ENCODE measurements around the gene SCD5.

Gene SCD5

DNA sequence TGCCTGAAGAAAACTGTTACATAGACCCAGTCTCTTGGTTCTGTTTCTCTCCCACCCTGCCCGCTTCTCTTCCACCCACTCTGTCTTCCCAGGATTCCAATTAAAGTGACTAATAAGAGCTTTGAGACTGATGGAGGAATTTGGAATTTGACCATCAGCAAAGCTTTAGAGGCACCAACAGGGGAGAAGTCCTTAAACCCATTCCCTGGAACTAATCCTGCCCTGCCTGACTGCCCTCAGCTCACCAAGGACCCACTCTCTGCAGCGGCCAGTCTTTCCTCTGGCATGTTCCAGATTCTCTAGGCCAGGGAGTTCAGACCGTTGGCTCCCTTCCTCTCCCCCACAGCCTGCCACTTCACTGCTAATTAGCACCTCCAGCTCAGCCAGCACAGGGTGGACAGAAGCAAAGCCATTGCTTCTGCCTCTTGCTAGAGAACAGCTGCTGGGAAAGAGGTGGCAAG lies 23.9 kb downstream of the SCD5 start:
- ChIA-PET CTCF (interaction anchor here (1.2 kb wide), 1 partner anchor 53 kb away, joined by 3 read pairs; no protein-coding TSS in a partner anchor), POLR2A (no interaction called here)
- H3K9me3 ChIP-seq (ENCODE audit: control insufficient read depth, insufficient read depth, low read depth, low read length) = no peaks in the 10 kb centered on the region
- H3K36me3 ChIP-seq (ENCODE audit: control insufficient read depth in 2 of 2, insufficient read depth in 1 of 2, low read length in 2 of 2) = no peaks in the 10 kb centered on the region
- no peak overlapping the region for H3K4me3 ChIP-seq (ENCODE audit: low read depth, low read length)
- no peak overlapping the region for H3K27ac ChIP-seq (ENCODE audit: extremely low read depth, low read depth, low read length)
- H3K4me1 ChIP-seq (ENCODE audit: control insufficient read depth, insufficient read depth, low read length) = no peaks in the 10 kb centered on the region
- TF ChIP-seq, protein P1, sequence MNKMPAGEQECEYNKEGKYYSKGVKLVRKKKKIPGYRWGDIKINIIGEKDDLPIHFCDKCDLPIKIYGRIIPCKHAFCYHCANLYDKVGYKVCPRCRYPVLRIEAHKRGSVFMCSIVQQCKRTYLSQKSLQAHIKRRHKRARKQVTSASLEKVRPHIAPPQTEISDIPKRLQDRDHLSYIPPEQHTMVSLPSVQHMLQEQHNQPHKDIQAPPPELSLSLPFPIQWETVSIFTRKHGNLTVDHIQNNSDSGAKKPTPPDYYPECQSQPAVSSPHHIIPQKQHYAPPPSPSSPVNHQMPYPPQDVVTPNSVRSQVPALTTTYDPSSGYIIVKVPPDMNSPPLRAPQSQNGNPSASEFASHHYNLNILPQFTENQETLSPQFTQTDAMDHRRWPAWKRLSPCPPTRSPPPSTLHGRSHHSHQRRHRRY (tag by site-specific recombination; IDR thresholded peaks at IDR 0.05) = no peak
- TF ChIP-seq ZNF670 (tag by site-specific recombination; IDR thresholded peaks at IDR 0.05; ENCODE audit: low read depth) = no peak
- no peak for TF ChIP-seq ZNF571 (tag by site-specific recombination; IDR thresholded peaks at IDR 0.05)
- TF ChIP-seq, protein P2, sequence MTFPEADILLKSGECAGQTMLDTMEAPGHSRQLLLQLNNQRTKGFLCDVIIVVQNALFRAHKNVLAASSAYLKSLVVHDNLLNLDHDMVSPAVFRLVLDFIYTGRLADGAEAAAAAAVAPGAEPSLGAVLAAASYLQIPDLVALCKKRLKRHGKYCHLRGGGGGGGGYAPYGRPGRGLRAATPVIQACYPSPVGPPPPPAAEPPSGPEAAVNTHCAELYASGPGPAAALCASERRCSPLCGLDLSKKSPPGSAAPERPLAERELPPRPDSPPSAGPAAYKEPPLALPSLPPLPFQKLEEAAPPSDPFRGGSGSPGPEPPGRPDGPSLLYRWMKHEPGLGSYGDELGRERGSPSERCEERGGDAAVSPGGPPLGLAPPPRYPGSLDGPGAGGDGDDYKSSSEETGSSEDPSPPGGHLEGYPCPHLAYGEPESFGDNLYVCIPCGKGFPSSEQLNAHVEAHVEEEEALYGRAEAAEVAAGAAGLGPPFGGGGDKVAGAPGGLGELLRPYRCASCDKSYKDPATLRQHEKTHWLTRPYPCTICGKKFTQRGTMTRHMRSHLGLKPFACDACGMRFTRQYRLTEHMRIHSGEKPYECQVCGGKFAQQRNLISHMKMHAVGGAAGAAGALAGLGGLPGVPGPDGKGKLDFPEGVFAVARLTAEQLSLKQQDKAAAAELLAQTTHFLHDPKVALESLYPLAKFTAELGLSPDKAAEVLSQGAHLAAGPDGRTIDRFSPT (tag by site-specific recombination; IDR thresholded peaks at IDR 0.05) = no peak
- no peak for TF ChIP-seq ZNF10 (tag by site-specific recombination; IDR thresholded peaks at IDR 0.05)
- TF ChIP-seq OSR2 (tag by site-specific recombination; IDR thresholded peaks at IDR 0.05) = no peak

DNA sequence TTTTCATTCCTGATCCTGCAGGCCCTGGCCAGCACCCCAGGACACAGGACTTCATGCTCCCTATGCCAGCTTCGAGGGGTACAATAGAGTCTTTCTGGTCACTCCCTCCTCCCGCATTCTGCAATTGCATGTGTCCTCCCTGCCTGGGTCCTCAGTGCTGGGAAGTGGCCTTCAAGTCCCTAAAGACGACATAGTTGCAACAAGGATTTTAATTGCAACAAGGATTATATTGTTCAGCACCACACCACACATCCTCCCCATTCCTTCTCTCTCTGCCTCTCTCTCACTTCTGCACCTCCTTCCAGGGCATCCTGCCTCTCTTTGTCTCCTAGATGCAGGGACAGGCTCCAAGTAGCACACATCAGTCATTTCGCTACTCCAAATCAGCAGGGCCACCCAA lies 25.5 kb downstream of the SCD5 start:
- Histone ChIP-seq H3K9me3 (ENCODE audit: control insufficient read depth, insufficient read depth, low read depth, low read length) (no peaks in the 10 kb centered on the region), H3K27ac (ENCODE audit: extremely low read depth, low read depth, low read length) (no peak overlapping the region), H3K4me1 (ENCODE audit: control insufficient read depth, insufficient read depth, low read length) (no peaks in the 10 kb centered on the region), H3K36me3 (ENCODE audit: control insufficient read depth in 2 of 2, insufficient read depth in 1 of 2, low read length in 2 of 2) (no peaks in the 10 kb centered on the region), H3K4me3 (ENCODE audit: low read depth, low read length) (no peak overlapping the region)
- ChIA-PET POLR2A (no interaction called here), CTCF (no interaction called here)
- TF ChIP-seq ZNF19 (tag by site-specific recombination; IDR thresholded peaks at IDR 0.05; ENCODE audit: low read depth) = no peak
- TF ChIP-seq, protein P3, sequence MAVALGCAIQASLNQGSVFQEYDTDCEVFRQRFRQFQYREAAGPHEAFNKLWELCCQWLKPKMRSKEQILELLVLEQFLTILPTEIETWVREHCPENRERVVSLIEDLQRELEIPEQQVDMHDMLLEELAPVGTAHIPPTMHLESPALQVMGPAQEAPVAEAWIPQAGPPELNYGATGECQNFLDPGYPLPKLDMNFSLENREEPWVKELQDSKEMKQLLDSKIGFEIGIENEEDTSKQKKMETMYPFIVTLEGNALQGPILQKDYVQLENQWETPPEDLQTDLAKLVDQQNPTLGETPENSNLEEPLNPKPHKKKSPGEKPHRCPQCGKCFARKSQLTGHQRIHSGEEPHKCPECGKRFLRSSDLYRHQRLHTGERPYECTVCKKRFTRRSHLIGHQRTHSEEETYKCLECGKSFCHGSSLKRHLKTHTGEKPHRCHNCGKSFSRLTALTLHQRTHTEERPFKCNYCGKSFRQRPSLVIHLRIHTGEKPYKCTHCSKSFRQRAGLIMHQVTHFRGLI (tag by site-specific recombination; IDR thresholded peaks at IDR 0.05) = no peak
- TF ChIP-seq, protein P4, sequence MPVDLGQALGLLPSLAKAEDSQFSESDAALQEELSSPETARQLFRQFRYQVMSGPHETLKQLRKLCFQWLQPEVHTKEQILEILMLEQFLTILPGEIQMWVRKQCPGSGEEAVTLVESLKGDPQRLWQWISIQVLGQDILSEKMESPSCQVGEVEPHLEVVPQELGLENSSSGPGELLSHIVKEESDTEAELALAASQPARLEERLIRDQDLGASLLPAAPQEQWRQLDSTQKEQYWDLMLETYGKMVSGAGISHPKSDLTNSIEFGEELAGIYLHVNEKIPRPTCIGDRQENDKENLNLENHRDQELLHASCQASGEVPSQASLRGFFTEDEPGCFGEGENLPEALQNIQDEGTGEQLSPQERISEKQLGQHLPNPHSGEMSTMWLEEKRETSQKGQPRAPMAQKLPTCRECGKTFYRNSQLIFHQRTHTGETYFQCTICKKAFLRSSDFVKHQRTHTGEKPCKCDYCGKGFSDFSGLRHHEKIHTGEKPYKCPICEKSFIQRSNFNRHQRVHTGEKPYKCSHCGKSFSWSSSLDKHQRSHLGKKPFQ (tag by site-specific recombination; IDR thresholded peaks at IDR 0.05) = no peak
- TF ChIP-seq ZNF747 (tag by site-specific recombination; IDR thresholded peaks at IDR 0.05) = no peak
- TF ChIP-seq, protein P5, sequence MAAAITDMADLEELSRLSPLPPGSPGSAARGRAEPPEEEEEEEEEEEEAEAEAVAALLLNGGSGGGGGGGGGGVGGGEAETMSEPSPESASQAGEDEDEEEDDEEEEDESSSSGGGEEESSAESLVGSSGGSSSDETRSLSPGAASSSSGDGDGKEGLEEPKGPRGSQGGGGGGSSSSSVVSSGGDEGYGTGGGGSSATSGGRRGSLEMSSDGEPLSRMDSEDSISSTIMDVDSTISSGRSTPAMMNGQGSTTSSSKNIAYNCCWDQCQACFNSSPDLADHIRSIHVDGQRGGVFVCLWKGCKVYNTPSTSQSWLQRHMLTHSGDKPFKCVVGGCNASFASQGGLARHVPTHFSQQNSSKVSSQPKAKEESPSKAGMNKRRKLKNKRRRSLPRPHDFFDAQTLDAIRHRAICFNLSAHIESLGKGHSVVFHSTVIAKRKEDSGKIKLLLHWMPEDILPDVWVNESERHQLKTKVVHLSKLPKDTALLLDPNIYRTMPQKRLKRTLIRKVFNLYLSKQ (tag by site-specific recombination; IDR thresholded peaks at IDR 0.05; ENCODE audit: borderline replicate concordance) = no peak
- no peak for TF ChIP-seq KLF10 (tag by site-specific recombination; IDR thresholded peaks at IDR 0.05)
- TF ChIP-seq ZNF350 (tag by site-specific recombination; IDR thresholded peaks at IDR 0.05) = no peak
- TF ChIP-seq ZBTB1 (tag by site-specific recombination; IDR thresholded peaks at IDR 0.05) = no peak
- TF ChIP-seq ZXDB (tag by site-specific recombination; IDR thresholded peaks at IDR 0.05) = no peak
- TF ChIP-seq ZNF776 (tag by site-specific recombination; IDR thresholded peaks at IDR 0.05; ENCODE audit: borderline replicate concordance) = no peak
- TF ChIP-seq, protein P6, sequence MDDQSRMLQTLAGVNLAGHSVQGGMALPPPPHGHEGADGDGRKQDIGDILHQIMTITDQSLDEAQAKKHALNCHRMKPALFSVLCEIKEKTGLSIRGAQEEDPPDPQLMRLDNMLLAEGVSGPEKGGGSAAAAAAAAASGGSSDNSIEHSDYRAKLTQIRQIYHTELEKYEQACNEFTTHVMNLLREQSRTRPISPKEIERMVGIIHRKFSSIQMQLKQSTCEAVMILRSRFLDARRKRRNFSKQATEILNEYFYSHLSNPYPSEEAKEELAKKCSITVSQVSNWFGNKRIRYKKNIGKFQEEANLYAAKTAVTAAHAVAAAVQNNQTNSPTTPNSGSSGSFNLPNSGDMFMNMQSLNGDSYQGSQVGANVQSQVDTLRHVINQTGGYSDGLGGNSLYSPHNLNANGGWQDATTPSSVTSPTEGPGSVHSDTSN (CRISPR knock-in tag; IDR thresholded peaks at IDR 0.05) = no peak
- no peak for TF ChIP-seq ZIC2 (tag by site-specific recombination; IDR thresholded peaks at IDR 0.05)
- TF ChIP-seq, protein P7, sequence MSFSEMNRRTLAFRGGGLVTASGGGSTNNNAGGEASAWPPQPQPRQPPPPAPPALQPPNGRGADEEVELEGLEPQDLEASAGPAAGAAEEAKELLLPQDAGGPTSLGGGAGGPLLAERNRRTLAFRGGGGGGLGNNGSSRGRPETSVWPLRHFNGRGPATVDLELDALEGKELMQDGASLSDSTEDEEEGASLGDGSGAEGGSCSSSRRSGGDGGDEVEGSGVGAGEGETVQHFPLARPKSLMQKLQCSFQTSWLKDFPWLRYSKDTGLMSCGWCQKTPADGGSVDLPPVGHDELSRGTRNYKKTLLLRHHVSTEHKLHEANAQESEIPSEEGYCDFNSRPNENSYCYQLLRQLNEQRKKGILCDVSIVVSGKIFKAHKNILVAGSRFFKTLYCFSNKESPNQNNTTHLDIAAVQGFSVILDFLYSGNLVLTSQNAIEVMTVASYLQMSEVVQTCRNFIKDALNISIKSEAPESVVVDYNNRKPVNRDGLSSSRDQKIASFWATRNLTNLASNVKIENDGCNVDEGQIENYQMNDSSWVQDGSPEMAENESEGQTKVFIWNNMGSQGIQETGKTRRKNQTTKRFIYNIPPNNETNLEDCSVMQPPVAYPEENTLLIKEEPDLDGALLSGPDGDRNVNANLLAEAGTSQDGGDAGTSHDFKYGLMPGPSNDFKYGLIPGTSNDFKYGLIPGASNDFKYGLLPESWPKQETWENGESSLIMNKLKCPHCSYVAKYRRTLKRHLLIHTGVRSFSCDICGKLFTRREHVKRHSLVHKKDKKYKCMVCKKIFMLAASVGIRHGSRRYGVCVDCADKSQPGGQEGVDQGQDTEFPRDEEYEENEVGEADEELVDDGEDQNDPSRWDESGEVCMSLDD (tag by site-specific recombination; IDR thresholded peaks at IDR 0.05) = no peak
- TF ChIP-seq ZNF670 (tag by site-specific recombination; IDR thresholded peaks at IDR 0.05; ENCODE audit: low read depth) = no peak
- TF ChIP-seq, protein P8, sequence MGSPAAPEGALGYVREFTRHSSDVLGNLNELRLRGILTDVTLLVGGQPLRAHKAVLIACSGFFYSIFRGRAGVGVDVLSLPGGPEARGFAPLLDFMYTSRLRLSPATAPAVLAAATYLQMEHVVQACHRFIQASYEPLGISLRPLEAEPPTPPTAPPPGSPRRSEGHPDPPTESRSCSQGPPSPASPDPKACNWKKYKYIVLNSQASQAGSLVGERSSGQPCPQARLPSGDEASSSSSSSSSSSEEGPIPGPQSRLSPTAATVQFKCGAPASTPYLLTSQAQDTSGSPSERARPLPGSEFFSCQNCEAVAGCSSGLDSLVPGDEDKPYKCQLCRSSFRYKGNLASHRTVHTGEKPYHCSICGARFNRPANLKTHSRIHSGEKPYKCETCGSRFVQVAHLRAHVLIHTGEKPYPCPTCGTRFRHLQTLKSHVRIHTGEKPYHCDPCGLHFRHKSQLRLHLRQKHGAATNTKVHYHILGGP (tag by site-specific recombination; IDR thresholded peaks at IDR 0.05) = no peak
- TF ChIP-seq ZNF157 (tag by site-specific recombination; IDR thresholded peaks at IDR 0.05) = no peak
- TF ChIP-seq ZNF221 (tag by site-specific recombination; IDR thresholded peaks at IDR 0.05; ENCODE audit: borderline replicate concordance) = no peak
